Activated CD8-positive, alpha-beta T cell treated with anti-CD3 and anti-CD28 coated beads, Interleukin-2, amount 10 ng/mL, durations not matched to agents 7 days and 5 days (primary cell): ENCODE results near the gene GNB1L. TPM values are rescaled to one million over a fixed set of nuclear protein-coding genes. Genes with fewer than 3 reads are reported as not detected.
"Not testable (repeated sequence)": the region's sequence is repeated elsewhere in the genome, so short reads cannot be mapped to it uniquely, and the experiment has no call there.

Experiments used
- ATAC-seq: fragments of 150-1000 bp; cut with Tn5 transposase; one replicate; pipeline ENCODE4 v1.10.0; 2021; ENCODE audit warnings: moderate library complexity
- CTCF ChIA-PET: fragments of 350-600 bp; sonication (Branson Sonifier 250); formaldehyde crosslinking; loops from one replicate; lab custom pipeline; 2021; ENCODE audit warnings: antibody characterized with exemption; lab: Charles Lee
- POLR2A ChIA-PET: fragments of 350-600 bp; sonication (Branson Sonifier 250); formaldehyde crosslinking; loops from one replicate; lab custom pipeline; 2021; ENCODE audit warnings: antibody characterized with exemption; lab: Charles Lee
- DNase-seq: peaks from one replicate; pipeline ENCODE4 v3.0.0-alpha.2; 2020
- H3K27ac Mint-ChIP-seq: one replicate; pipeline ENCODE4 v1.8.0; 2021; ENCODE audit warnings: mild to moderate bottlenecking, mixed read lengths
- H3K27me3 Mint-ChIP-seq: one replicate; pipeline ENCODE4 v1.8.0; 2021; ENCODE audit warnings: low read depth, mixed read lengths
- H3K36me3 Mint-ChIP-seq: one replicate; pipeline ENCODE4 v1.8.0; 2021; ENCODE audit warnings: low read depth, mixed read lengths
- H3K4me1 Mint-ChIP-seq: one replicate; pipeline ENCODE4 v1.8.0; 2021; ENCODE audit warnings: low read depth, mixed read lengths
- H3K4me3 Mint-ChIP-seq: one replicate; pipeline ENCODE4 v1.8.0; 2021; ENCODE audit warnings: mild to moderate bottlenecking, mixed read lengths
- H3K9me3 Mint-ChIP-seq: one replicate; pipeline ENCODE4 v1.8.0; 2022; ENCODE audit warnings: mixed read lengths; ENCODE audit not compliant: insufficient read depth
- total RNA-seq, 2 experiments: library from RNA; stranded (reverse); gene quantifications; one replicate each; pipeline ENCODE4 v1.2.3, GENCODE V29; 2021

Gene GNB1L
- total RNA-seq, 2 experiments from 2014 or later = 9.7 to 10.3 TPM

- H3K27ac Mint-ChIP-seq = peak overlapping the region; percentile 81
- ChIA-PET POLR2A (interaction anchor here (1.3 to 2.1 kb wide), 4 partner anchors 9 to 38 kb away, joined by 3 to 14 read pairs (median 8); partner anchors contain the start of genes GNB1L and RTL10), CTCF (interaction anchor here (1.0 to 2.4 kb wide), 5 partner anchors 23 to 164 kb away, joined by 3 to 8 read pairs (median 4); partner anchors contain the start of gene GP1BB)
- no peaks in the 10 kb centered on the region for H3K27me3 Mint-ChIP-seq
- no peaks in the 10 kb centered on the region for H3K9me3 Mint-ChIP-seq
- no peak for DNase-seq
- no peak for ATAC-seq
- peaks cover 46% of the 10 kb centered on the region for H3K4me1 Mint-ChIP-seq
- peaks cover under 1% of the 10 kb centered on the region for H3K36me3 Mint-ChIP-seq
- H3K4me3 Mint-ChIP-seq = no peak overlapping the region
These were observed 32.7 kb upstream of the GNB1L start for GRCh38 chr22:19887256-19887985.

GRCh38 chr22:19886605-19887255 lies 32.1 kb upstream of the GNB1L start:
- no peak overlapping the region for H3K4me3 Mint-ChIP-seq
- no peak for ATAC-seq
- DNase-seq = peak; percentile 35

GRCh38 chr22:19885841-19886592 lies 31.3 kb upstream of the GNB1L start:
- Mint-ChIP-seq H3K27me3 (no peaks in the 10 kb centered on the region), H3K4me3 (no peak overlapping the region), H3K4me1 (peaks cover 32% of the 10 kb centered on the region), H3K27ac (peak overlapping the region; percentile 9), H3K9me3 (no peaks in the 10 kb centered on the region), H3K36me3 (no peaks in the 10 kb centered on the region)
- ChIA-PET CTCF (interaction anchor here (0.8 to 2.4 kb wide), 5 partner anchors 21 to 162 kb away, joined by 3 to 8 read pairs (median 4); partner anchors contain the start of gene GP1BB), POLR2A (interaction anchor here (1.3 to 2.1 kb wide), 3 partner anchors 11 to 36 kb away, joined by 3 to 14 read pairs (median 8); partner anchors contain the start of genes GNB1L and RTL10)
- DNase-seq (no peak), ATAC-seq (no peak)

More at GRCh38 chr22:19886605-19887255, 32.1 kb upstream of the GNB1L start:
- ChIA-PET CTCF (interaction anchor here (0.8 to 2.4 kb wide), 6 partner anchors 22 to 163 kb away, joined by 3 to 8 read pairs (median 4); partner anchors contain the start of gene GP1BB), POLR2A (interaction anchor here (1.3 to 2.1 kb wide), 4 partner anchors 10 to 37 kb away, joined by 3 to 14 read pairs (median 8); partner anchors contain the start of genes GNB1L and RTL10)
- peak overlapping the region; percentile 81 for H3K27ac Mint-ChIP-seq
- H3K9me3 Mint-ChIP-seq = no peaks in the 10 kb centered on the region
- peaks cover 39% of the 10 kb centered on the region for H3K4me1 Mint-ChIP-seq
- H3K27me3 Mint-ChIP-seq = no peaks in the 10 kb centered on the region
- no peaks in the 10 kb centered on the region for H3K36me3 Mint-ChIP-seq

GRCh38 chr22:19884954-19885751 lies 30.5 kb upstream of the GNB1L start:
- H3K27ac Mint-ChIP-seq = no peak overlapping the region
- ATAC-seq (no peak), DNase-seq (no peak)
- peaks cover 25% of the 10 kb centered on the region for H3K4me1 Mint-ChIP-seq
- ChIA-PET CTCF (no interaction called here), POLR2A (no interaction called here)
- no peaks in the 10 kb centered on the region for H3K36me3 Mint-ChIP-seq
- no peaks in the 10 kb centered on the region for H3K9me3 Mint-ChIP-seq
- H3K27me3 Mint-ChIP-seq = no peaks in the 10 kb centered on the region
- no peak overlapping the region for H3K4me3 Mint-ChIP-seq

- POLR2A ChIA-PET = no interaction called here
- CTCF ChIA-PET = no interaction called here
These were observed 29.7 kb upstream of the GNB1L start for GRCh38 chr22:19884161-19884953.

GRCh38 chr22:19883446-19883845 lies 28.8 kb upstream of the GNB1L start:
- H3K4me3 Mint-ChIP-seq, H3K9me3 Mint-ChIP-seq, ATAC-seq, H3K27ac Mint-ChIP-seq, DNase-seq, H3K27me3 Mint-ChIP-seq, POLR2A ChIA-PET, CTCF ChIA-PET, H3K36me3 Mint-ChIP-seq: not testable (repeated sequence)
- H3K4me1 Mint-ChIP-seq = peaks cover 20% of the 10 kb centered on the region

More at GRCh38 chr22:19884161-19884953, 29.7 kb upstream of the GNB1L start:
- no peaks in the 10 kb centered on the region for H3K27me3 Mint-ChIP-seq
- H3K36me3 Mint-ChIP-seq = no peaks in the 10 kb centered on the region
- H3K4me1 Mint-ChIP-seq = peaks cover 20% of the 10 kb centered on the region
- no peak overlapping the region for H3K27ac Mint-ChIP-seq
- ATAC-seq = no peak
- H3K4me3 Mint-ChIP-seq = no peak overlapping the region
- H3K9me3 Mint-ChIP-seq = no peaks in the 10 kb centered on the region
- DNase-seq = no peak

GRCh38 chr22:19882446-19883381 lies 28.0 kb upstream of the GNB1L start:
- DNase-seq (no peak), ATAC-seq (no peak)
- Mint-ChIP-seq H3K27me3 (no peaks in the 10 kb centered on the region), H3K4me3 (no peak overlapping the region), H3K9me3 (no peaks in the 10 kb centered on the region), H3K27ac (no peak overlapping the region), H3K4me1 (peaks cover 20% of the 10 kb centered on the region), H3K36me3 (no peaks in the 10 kb centered on the region)
- CTCF ChIA-PET = no interaction called here
- POLR2A ChIA-PET = interaction anchor here (1.5 kb wide), 1 partner anchor 12 kb away, joined by 3 read pairs; no protein-coding TSS in a partner anchor

- ChIA-PET CTCF (no interaction called here), POLR2A (interaction anchor here (1.5 kb wide), 1 partner anchor 10 kb away, joined by 3 read pairs; no protein-coding TSS in a partner anchor)
- Mint-ChIP-seq H3K4me1 (peaks cover 7% of the 10 kb centered on the region), H3K9me3 (no peaks in the 10 kb centered on the region), H3K36me3 (no peaks in the 10 kb centered on the region), H3K4me3 (no peak overlapping the region), H3K27ac (no peak overlapping the region), H3K27me3 (no peaks in the 10 kb centered on the region)
- DNase-seq (no peak), ATAC-seq (no peak)
These were observed 26.3 kb upstream of the GNB1L start for GRCh38 chr22:19880786-19881569.
